Activated naive CD8-positive, alpha-beta T cell treated with anti-CD3 and anti-CD28 coated beads for 36 hours (primary cell): ENCODE results near the gene BMX. TPM values are rescaled to one million over a fixed set of nuclear protein-coding genes. Genes with fewer than 3 reads are reported as not detected.

Experiments
- DNase-seq: peaks from one replicate; pipeline ENCODE4 v3.0.0; 2021
- H3K27ac Mint-ChIP-seq: one replicate; pipeline ENCODE4 v1.8.0; 2022; ENCODE audit warnings: mild to moderate bottlenecking, moderate library complexity, mixed read lengths
- H3K27me3 Mint-ChIP-seq: one replicate; pipeline ENCODE4 v1.8.0; 2022; ENCODE audit warnings: mild to moderate bottlenecking, mixed read lengths
- H3K36me3 Mint-ChIP-seq: one replicate; pipeline ENCODE4 v1.8.0; 2021; ENCODE audit warnings: mild to moderate bottlenecking, mixed read lengths
- H3K4me1 Mint-ChIP-seq: one replicate; pipeline ENCODE4 v1.8.0; 2021; ENCODE audit warnings: mixed read lengths
- H3K4me3 Mint-ChIP-seq: one replicate; pipeline ENCODE4 v1.8.0; 2022; ENCODE audit warnings: mild to moderate bottlenecking, moderate library complexity, mixed read lengths
- H3K9me3 Mint-ChIP-seq: one replicate; pipeline ENCODE4 v1.8.0; 2022; ENCODE audit warnings: mixed read lengths
- total RNA-seq, 2 experiments: library from RNA; stranded (reverse); gene quantifications; one replicate each; pipeline ENCODE4 v1.2.3, GENCODE V29; 2021

The BMX gene
- total RNA-seq = not detected

DNA sequence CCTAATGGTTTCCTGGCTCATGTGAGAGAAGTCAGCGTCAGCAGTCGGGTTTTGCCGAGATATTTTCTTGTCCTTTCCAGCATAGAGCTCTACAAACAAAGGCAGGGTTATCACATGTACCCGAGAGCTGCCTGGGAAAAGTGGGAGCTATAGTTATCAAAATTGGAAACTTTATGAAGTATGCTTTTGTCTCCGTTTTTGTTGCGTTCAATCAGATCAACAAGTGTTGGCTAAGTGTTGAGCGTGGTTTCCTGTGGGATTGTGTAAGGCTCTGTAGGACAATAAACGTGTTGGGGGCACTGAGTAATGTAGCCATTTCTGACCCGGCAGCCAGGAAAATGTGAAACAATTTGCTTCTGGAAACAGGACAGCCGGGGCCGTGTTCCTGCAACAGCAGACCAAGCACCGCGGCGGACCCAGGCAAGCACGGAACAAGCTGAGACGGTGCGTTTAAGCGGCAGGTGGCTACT, at the start of gene BMX:
TSS of gene BMX (plus strand) at position 311 of the 470 bp plus-strand sequence. CDS start 7,547 bp downstream, outside the sequence.
- Mint-ChIP-seq H3K27me3 (peaks cover 13% of the 10 kb centered on the region), H3K9me3 (no peaks in the 10 kb centered on the region), H3K36me3 (no peaks in the 10 kb centered on the region), H3K4me3 (no peak within 1 kb of the TSS), H3K4me1 (peaks cover 4% of the 10 kb centered on the region), H3K27ac (no peak within 1 kb of the TSS)
- no peak for DNase-seq

DNA sequence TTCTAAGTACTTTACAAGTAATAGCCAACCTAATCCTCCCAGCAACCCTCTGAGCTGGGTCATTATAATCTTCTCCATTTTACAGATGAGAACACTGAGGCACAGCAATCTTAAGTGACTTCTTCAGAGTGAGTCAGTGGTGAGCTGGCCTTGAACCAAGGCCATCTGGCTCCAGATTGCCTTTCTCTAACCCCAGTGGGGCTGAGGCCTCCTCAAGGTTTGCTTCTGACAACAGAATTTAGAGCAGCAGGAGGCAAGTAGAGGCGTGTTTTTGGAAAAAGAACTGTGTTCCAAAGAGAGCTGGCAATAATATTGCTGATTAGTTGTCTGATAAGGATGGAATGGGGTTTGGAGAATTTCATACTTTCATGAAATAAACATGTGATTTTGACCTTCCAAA, 48.7 kb upstream of the BMX start:
- H3K4me1 Mint-ChIP-seq = no peaks in the 10 kb centered on the region
- H3K9me3 Mint-ChIP-seq = no peaks in the 10 kb centered on the region
- H3K27ac Mint-ChIP-seq = no peak overlapping the region
- no peak for DNase-seq
- no peaks in the 10 kb centered on the region for H3K36me3 Mint-ChIP-seq
- H3K27me3 Mint-ChIP-seq = peaks cover 3% of the 10 kb centered on the region
- H3K4me3 Mint-ChIP-seq = no peak overlapping the region

GRCh38 chrX:15464704-15465103, 35.9 kb upstream of the BMX start:
- Mint-ChIP-seq H3K4me3 (no peak overlapping the region), H3K27ac (no peak overlapping the region), H3K36me3 (no peaks in the 10 kb centered on the region), H3K27me3 (peaks cover 3% of the 10 kb centered on the region), H3K4me1 (peaks cover 3% of the 10 kb centered on the region), H3K9me3 (no peaks in the 10 kb centered on the region)
- no peak for DNase-seq

GRCh38 chrX:15465347-15465746, 35.3 kb upstream of the BMX start:
- H3K4me1 Mint-ChIP-seq = peaks cover 3% of the 10 kb centered on the region
- DNase-seq = no peak
- H3K4me3 Mint-ChIP-seq = no peak overlapping the region
- no peaks in the 10 kb centered on the region for H3K36me3 Mint-ChIP-seq
- no peak overlapping the region for H3K27ac Mint-ChIP-seq
- no peaks in the 10 kb centered on the region for H3K9me3 Mint-ChIP-seq
- peaks cover 3% of the 10 kb centered on the region for H3K27me3 Mint-ChIP-seq

- peaks cover 3% of the 10 kb centered on the region for H3K27me3 Mint-ChIP-seq
- DNase-seq = peak; percentile 3
- peaks cover 3% of the 10 kb centered on the region for H3K4me1 Mint-ChIP-seq
- no peaks in the 10 kb centered on the region for H3K9me3 Mint-ChIP-seq
- H3K4me3 Mint-ChIP-seq = no peak overlapping the region
- no peak overlapping the region for H3K27ac Mint-ChIP-seq
- H3K36me3 Mint-ChIP-seq = no peaks in the 10 kb centered on the region
Measured at GRCh38 chrX:15465896-15466651, 34.5 kb upstream of the BMX start.

- Mint-ChIP-seq H3K4me1 (peaks cover 6% of the 10 kb centered on the region), H3K9me3 (no peaks in the 10 kb centered on the region), H3K27me3 (peaks cover 3% of the 10 kb centered on the region), H3K4me3 (no peak overlapping the region), H3K36me3 (no peaks in the 10 kb centered on the region), H3K27ac (no peak overlapping the region)
- DNase-seq = no peak
Measured at GRCh38 chrX:15468036-15468435, 32.6 kb upstream of the BMX start.

DNA sequence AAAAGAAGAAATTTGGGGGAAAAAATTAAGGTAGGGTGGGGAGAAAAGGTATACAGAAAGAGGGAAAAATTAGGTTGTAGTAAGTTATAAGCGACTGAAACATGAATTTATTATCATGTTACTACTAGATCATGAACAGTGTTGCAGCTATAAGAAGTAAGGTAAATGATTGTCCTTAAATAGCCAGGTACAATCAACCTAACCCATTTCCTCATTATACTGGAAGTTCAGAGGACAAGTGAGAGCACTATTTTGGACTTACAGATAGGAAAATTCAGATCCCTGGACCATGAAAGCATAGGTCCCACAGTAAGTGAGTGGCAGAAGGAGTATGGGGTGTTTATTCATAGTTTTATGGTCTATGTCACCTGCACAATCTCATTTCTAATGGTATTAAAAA, 31.0 kb upstream of the BMX start:
- no peak overlapping the region for H3K27ac Mint-ChIP-seq
- H3K9me3 Mint-ChIP-seq = no peaks in the 10 kb centered on the region
- H3K27me3 Mint-ChIP-seq = peaks cover 3% of the 10 kb centered on the region
- H3K36me3 Mint-ChIP-seq = no peaks in the 10 kb centered on the region
- H3K4me1 Mint-ChIP-seq = peaks cover 6% of the 10 kb centered on the region
- DNase-seq = no peak
- no peak overlapping the region for H3K4me3 Mint-ChIP-seq

- Mint-ChIP-seq H3K9me3 (no peaks in the 10 kb centered on the region), H3K4me3 (no peak overlapping the region), H3K4me1 (peaks cover 3% of the 10 kb centered on the region), H3K27me3 (no peaks in the 10 kb centered on the region), H3K36me3 (no peaks in the 10 kb centered on the region), H3K27ac (no peak overlapping the region)
- peak; percentile 23 for DNase-seq
Measured at GRCh38 chrX:15471028-15471427, 29.6 kb upstream of the BMX start.

DNA sequence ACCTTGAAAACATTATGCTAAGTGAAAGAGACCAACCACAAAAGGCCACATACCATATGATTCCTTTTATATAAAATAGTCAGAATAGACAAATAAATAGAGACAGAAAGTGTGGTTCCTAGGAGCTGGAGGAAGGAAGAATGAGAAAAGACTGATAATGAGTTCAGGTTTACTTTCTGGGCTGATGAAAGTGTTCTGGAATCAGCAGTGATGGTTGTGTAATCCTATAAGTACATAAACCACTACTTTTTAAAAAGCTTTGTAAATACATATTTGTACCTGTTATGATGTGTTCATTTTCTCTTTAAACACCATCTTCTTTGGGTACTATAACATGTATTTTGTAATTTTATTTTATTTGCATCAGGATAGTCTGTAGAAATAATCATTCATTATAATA, 28.1 kb upstream of the BMX start:
- no peak overlapping the region for H3K27ac Mint-ChIP-seq
- H3K27me3 Mint-ChIP-seq = no peaks in the 10 kb centered on the region
- no peaks in the 10 kb centered on the region for H3K9me3 Mint-ChIP-seq
- no peaks in the 10 kb centered on the region for H3K36me3 Mint-ChIP-seq
- DNase-seq = no peak
- H3K4me3 Mint-ChIP-seq = no peak overlapping the region
- H3K4me1 Mint-ChIP-seq = peaks cover 3% of the 10 kb centered on the region

DNA sequence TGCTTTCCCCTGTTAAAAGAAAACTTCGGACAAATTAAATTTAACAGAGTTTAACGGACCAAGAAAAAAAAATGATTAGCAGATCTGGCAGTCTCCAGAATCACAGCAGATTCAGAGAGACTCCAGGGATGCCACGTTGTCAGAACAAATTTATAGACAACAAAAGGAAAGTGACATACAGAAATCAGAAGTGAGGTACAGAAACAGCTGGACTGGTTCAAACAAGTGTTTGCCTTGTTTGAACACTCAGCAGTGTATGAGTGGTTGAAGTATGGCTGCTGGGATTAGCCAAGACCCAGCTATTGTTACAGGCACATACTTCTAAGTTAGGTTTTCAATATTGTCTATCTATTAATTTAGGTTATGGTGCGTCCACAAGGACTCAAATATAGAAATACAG, 26.6 kb upstream of the BMX start:
- H3K4me1 Mint-ChIP-seq = peaks cover 3% of the 10 kb centered on the region
- no peaks in the 10 kb centered on the region for H3K9me3 Mint-ChIP-seq
- H3K27me3 Mint-ChIP-seq = no peaks in the 10 kb centered on the region
- no peak for DNase-seq
- H3K4me3 Mint-ChIP-seq = no peak overlapping the region
- no peaks in the 10 kb centered on the region for H3K36me3 Mint-ChIP-seq
- no peak overlapping the region for H3K27ac Mint-ChIP-seq

GRCh38 chrX:15475021-15475420, 25.6 kb upstream of the BMX start:
- no peak overlapping the region for H3K4me3 Mint-ChIP-seq
- no peak overlapping the region for H3K27ac Mint-ChIP-seq
- no peaks in the 10 kb centered on the region for H3K9me3 Mint-ChIP-seq
- no peak for DNase-seq
- peaks cover 3% of the 10 kb centered on the region for H3K4me1 Mint-ChIP-seq
- H3K27me3 Mint-ChIP-seq = no peaks in the 10 kb centered on the region
- H3K36me3 Mint-ChIP-seq = no peaks in the 10 kb centered on the region

- no peaks in the 10 kb centered on the region for H3K36me3 Mint-ChIP-seq
- H3K9me3 Mint-ChIP-seq = no peaks in the 10 kb centered on the region
- peaks cover 2% of the 10 kb centered on the region for H3K27me3 Mint-ChIP-seq
- H3K4me1 Mint-ChIP-seq = peaks cover 3% of the 10 kb centered on the region
- H3K4me3 Mint-ChIP-seq = no peak overlapping the region
- no peak for DNase-seq
- H3K27ac Mint-ChIP-seq = no peak overlapping the region
Measured at GRCh38 chrX:15475486-15475885, 25.1 kb upstream of the BMX start.

DNA sequence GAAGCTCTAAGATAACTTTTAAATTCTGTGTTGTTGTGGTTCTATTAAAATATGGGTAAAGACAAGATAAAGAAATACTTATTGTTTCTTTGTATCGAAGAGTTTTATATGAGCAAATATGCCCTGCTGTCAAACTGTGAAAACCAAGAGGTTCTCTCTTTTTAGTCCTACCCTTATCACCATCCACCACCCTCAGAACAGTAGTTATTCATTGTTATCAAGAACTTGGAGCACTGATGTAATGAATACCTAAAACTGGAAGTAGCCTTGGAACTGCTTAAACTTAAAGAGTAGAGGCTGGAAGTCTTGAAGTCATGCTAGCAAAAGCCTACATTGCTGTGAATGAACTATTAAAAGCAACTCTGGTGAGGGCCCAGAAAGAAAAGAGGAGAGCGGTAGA, 16.7 kb upstream of the BMX start:
- DNase-seq = no peak
- H3K9me3 Mint-ChIP-seq = no peaks in the 10 kb centered on the region
- H3K27ac Mint-ChIP-seq = no peak overlapping the region
- H3K4me1 Mint-ChIP-seq = no peaks in the 10 kb centered on the region
- H3K36me3 Mint-ChIP-seq = no peaks in the 10 kb centered on the region
- H3K27me3 Mint-ChIP-seq = peaks cover 3% of the 10 kb centered on the region
- H3K4me3 Mint-ChIP-seq = no peak overlapping the region

GRCh38 chrX:15492469-15492868, 8.1 kb upstream of the BMX start:
- Mint-ChIP-seq H3K4me1 (peaks cover 7% of the 10 kb centered on the region), H3K36me3 (no peaks in the 10 kb centered on the region), H3K27ac (no peak overlapping the region), H3K4me3 (peak overlapping the region; percentile 81), H3K27me3 (no peaks in the 10 kb centered on the region), H3K9me3 (no peaks in the 10 kb centered on the region)
- DNase-seq = no peak

GRCh38 chrX:15493118-15493962, 7.3 kb upstream of the BMX start, which contains the start of gene PIR:
Gene PIR (minus strand): TSS chrX:15493333. CDS start chrX:15491257, 2,076 bp downstream.
- DNase-seq = peak; percentile 66
- H3K4me3 Mint-ChIP-seq = peak within 1 kb of the TSS; percentile 81
- H3K9me3 Mint-ChIP-seq = no peaks in the 10 kb centered on the region
- peak within 1 kb of the TSS; percentile 42 for H3K27ac Mint-ChIP-seq
- no peaks in the 10 kb centered on the region for H3K27me3 Mint-ChIP-seq
- peaks cover 11% of the 10 kb centered on the region for H3K4me1 Mint-ChIP-seq
- H3K36me3 Mint-ChIP-seq = no peaks in the 10 kb centered on the region
